Measurements from ENCODE around the gene ZNRF1. TPM values are rescaled to one million over a fixed set of nuclear protein-coding genes. Genes with fewer than 3 reads are reported as not detected.
"Not testable (repeated sequence)": the region's sequence is repeated elsewhere in the genome, so short reads cannot be mapped to it uniquely, and the experiment has no call there.

ZNRF1 gene
- total RNA-seq, 2 donors from 2014 or later = 15.4 to 23.5 TPM

- intact Hi-C loops (cut with DNase I) = no loop called here
- no peak for DNase-seq (ENCODE audit: low spot score)
These were observed 88.0 kb downstream of the ZNRF1 start for GRCh38 chr16:75086688-75087374.

GRCh38 chr16:75087375-75087979 is 88.7 kb downstream of the ZNRF1 start:
- intact Hi-C loops (cut with DNase I) = no loop called here
- DNase-seq (ENCODE audit: low spot score) = no peak

GRCh38 chr16:75088216-75088615 is 89.4 kb downstream of the ZNRF1 start:
- DNase-seq (ENCODE audit: low spot score) = no peak
- intact Hi-C loops (cut with DNase I) = no loop called here

GRCh38 chr16:75088934-75089333 is 90.1 kb downstream of the ZNRF1 start:
- intact Hi-C loops (cut with DNase I) = no loop called here
- no peak for DNase-seq (ENCODE audit: low spot score)

GRCh38 chr16:75089486-75090202 is 90.8 kb downstream of the ZNRF1 start:
- intact Hi-C loops (cut with DNase I) = no loop called here
- no peak for DNase-seq (ENCODE audit: low spot score)

- DNase-seq (ENCODE audit: low spot score); intact Hi-C loops (cut with DNase I): not testable (repeated sequence)
These were observed 92.1 kb downstream of the ZNRF1 start for GRCh38 chr16:75090899-75091298.

GRCh38 chr16:75091619-75092018 is 92.8 kb downstream of the ZNRF1 start:
- intact Hi-C loops (cut with DNase I); DNase-seq (ENCODE audit: low spot score): not testable (repeated sequence)

- no peak for DNase-seq (ENCODE audit: low spot score)
- intact Hi-C loops (cut with DNase I) = no loop called here
These were observed 94.0 kb downstream of the ZNRF1 start for GRCh38 chr16:75092777-75093176.

- intact Hi-C loops (cut with DNase I) = no loop called here
- no peak for DNase-seq (ENCODE audit: low spot score)
These were observed 95.0 kb downstream of the ZNRF1 start for GRCh38 chr16:75093598-75094540.

- intact Hi-C loops (cut with DNase I) = no loop called here
- DNase-seq (ENCODE audit: low spot score) = no peak
These were observed 96.4 kb downstream of the ZNRF1 start for GRCh38 chr16:75095204-75095621.

GRCh38 chr16:75096656-75097055 is 97.8 kb downstream of the ZNRF1 start:
- intact Hi-C loops (cut with DNase I) = no loop called here
- DNase-seq (ENCODE audit: low spot score) = no peak

- intact Hi-C loops (cut with DNase I) = no loop called here
- no peak for DNase-seq (ENCODE audit: low spot score)
These were observed 98.5 kb downstream of the ZNRF1 start for GRCh38 chr16:75097191-75097761.

GRCh38 chr16:75097941-75098901 is 99.4 kb downstream of the ZNRF1 start:
- intact Hi-C loops (cut with DNase I) = no loop called here
- no peak for DNase-seq (ENCODE audit: low spot score)

GRCh38 chr16:75099075-75099667 is 100.3 kb downstream of the ZNRF1 start:
- intact Hi-C loops (cut with DNase I) = no loop called here
- no peak for DNase-seq (ENCODE audit: low spot score)

GRCh38 chr16:75099738-75100602 is 101.1 kb downstream of the ZNRF1 start:
- intact Hi-C loops (cut with DNase I) = loop anchor here in 1 of 2 donors (10.0 kb wide), 1 partner anchor 55 kb away; no protein-coding TSS in a partner anchor
- no peak for DNase-seq (ENCODE audit: low spot score)

- intact Hi-C loops (cut with DNase I) = loop anchor here in 1 of 2 donors (10.0 kb wide), 1 partner anchor 56 kb away; no protein-coding TSS in a partner anchor
- no peak for DNase-seq (ENCODE audit: low spot score)
These were observed 101.8 kb downstream of the ZNRF1 start for GRCh38 chr16:75100603-75100990.

Measured in posterior vena cava (tissue), 2 donors.